Erythroblast (primary cell): ENCODE measurements around the gene RNASE8.

Experiments used
- GATA1 ChIP-seq: IDR thresholded peaks from 2 replicates; pipeline ENCODE4 v1.6.1; 2011; ENCODE audit warnings: low read depth, mild to moderate bottlenecking, control low read depth, low read length, moderate library complexity
- POLR2A ChIP-seq: IDR thresholded peaks from 2 replicates; pipeline ENCODE4 v1.6.1; 2011; ENCODE audit warnings: mild to moderate bottlenecking, low read length

GRCh38 chr14:21106498-21107282 is 49.1 kb downstream of the RNASE8 start:
- TF ChIP-seq POLR2A (no peak), GATA1 (no peak)
